ENCODE results near the gene HSFX4.

DNA sequence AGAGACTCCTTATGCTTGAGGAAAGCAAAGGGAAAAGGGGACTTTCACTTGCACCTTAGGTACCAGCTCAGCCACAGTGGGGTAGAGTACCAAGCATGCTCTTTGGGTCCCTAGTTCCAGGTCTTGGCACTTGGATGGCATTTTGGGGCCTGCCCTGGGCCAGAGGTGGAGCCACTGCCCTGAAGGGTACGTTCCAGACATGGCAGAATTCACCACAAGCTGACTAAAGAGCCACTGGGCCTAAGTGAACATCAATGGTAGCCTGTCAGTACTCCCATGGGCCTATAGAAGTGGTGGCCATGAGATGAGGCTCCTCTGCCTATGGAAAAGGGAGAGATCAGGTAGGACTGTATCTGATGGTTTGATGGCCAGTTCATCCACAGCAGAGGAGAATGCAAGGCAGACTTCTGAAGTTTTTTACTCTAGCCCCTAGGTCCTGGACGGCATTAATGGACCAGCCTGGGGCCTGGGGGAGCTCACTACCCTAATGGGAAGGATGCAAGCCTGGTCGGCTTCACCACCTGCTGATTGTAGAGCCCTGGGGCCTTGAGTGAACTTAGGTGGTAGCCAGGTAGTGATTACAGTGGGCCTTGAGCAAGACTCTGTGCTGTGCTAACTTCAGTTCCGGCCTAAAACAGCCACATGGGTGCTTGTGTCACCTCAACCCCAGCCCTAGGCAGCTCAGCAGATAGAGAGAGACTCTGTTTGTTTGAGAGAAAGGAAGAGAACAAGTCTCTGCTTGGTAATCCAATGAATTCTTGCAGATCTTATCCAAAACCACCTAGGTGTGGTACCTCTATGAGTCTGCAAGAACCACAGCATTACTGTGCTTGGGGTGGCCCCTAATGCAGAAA is 19.8 kb upstream of the HSFX4 start:
- no peak for TF ChIP-seq POLR2A (IDR thresholded peaks at IDR 0.05)
- TF ChIP-seq, protein P1, sequence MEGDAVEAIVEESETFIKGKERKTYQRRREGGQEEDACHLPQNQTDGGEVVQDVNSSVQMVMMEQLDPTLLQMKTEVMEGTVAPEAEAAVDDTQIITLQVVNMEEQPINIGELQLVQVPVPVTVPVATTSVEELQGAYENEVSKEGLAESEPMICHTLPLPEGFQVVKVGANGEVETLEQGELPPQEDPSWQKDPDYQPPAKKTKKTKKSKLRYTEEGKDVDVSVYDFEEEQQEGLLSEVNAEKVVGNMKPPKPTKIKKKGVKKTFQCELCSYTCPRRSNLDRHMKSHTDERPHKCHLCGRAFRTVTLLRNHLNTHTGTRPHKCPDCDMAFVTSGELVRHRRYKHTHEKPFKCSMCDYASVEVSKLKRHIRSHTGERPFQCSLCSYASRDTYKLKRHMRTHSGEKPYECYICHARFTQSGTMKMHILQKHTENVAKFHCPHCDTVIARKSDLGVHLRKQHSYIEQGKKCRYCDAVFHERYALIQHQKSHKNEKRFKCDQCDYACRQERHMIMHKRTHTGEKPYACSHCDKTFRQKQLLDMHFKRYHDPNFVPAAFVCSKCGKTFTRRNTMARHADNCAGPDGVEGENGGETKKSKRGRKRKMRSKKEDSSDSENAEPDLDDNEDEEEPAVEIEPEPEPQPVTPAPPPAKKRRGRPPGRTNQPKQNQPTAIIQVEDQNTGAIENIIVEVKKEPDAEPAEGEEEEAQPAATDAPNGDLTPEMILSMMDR (IDR thresholded peaks at IDR 0.05): no peak
